Activated effector memory CD4-positive, alpha-beta T cell treated with anti-CD3 and anti-CD28 coated beads, Interleukin-2, amount 50 U/mL, for 16 hours (primary cell): ENCODE data around the gene SCG2.

Experiments
- DNase-seq: peaks from one replicate; pipeline ENCODE4 v3.0.0-alpha.2; 2020

Gene SCG2, protein sequence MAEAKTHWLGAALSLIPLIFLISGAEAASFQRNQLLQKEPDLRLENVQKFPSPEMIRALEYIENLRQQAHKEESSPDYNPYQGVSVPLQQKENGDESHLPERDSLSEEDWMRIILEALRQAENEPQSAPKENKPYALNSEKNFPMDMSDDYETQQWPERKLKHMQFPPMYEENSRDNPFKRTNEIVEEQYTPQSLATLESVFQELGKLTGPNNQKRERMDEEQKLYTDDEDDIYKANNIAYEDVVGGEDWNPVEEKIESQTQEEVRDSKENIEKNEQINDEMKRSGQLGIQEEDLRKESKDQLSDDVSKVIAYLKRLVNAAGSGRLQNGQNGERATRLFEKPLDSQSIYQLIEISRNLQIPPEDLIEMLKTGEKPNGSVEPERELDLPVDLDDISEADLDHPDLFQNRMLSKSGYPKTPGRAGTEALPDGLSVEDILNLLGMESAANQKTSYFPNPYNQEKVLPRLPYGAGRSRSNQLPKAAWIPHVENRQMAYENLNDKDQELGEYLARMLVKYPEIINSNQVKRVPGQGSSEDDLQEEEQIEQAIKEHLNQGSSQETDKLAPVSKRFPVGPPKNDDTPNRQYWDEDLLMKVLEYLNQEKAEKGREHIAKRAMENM

DNA sequence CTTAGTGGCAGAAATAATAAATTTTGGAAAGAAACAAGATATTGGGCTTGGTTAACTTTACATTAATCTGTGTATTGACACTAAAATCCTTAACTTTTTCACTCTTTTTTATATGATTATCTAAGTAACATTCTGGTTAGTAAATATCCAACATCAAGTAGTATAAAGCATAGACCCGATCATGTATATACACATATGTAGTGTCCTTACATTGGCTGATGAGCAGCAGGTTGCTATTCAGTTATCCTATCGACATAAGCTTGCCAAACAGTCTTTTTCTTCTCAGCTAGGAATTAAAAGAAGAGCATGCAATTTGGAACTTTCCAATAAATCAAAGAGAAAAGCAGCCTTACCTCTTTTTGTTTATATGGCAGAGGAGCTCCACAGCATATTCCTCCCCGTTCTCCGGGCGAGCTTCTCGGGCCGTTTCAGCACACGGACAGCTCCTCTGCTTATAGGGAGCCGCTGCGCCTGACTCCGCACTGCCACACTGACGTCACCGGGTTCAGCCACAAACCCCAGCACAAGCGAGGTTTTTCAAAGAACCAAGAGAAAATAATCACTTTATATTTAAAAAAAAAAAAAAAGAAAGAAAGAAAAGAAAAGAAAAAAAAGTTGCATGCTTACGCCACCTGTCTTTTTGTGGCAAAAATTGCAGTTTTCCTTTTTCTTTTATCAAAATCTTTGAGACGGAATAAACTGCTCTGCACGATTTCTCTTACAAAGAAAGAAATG, at the start of gene SCG2:
Gene SCG2, minus strand, starts transcription at position 430 of the 735 bp plus-strand sequence. CDS start 3,079 bp downstream, outside the sequence.
- no peak for DNase-seq

DNA sequence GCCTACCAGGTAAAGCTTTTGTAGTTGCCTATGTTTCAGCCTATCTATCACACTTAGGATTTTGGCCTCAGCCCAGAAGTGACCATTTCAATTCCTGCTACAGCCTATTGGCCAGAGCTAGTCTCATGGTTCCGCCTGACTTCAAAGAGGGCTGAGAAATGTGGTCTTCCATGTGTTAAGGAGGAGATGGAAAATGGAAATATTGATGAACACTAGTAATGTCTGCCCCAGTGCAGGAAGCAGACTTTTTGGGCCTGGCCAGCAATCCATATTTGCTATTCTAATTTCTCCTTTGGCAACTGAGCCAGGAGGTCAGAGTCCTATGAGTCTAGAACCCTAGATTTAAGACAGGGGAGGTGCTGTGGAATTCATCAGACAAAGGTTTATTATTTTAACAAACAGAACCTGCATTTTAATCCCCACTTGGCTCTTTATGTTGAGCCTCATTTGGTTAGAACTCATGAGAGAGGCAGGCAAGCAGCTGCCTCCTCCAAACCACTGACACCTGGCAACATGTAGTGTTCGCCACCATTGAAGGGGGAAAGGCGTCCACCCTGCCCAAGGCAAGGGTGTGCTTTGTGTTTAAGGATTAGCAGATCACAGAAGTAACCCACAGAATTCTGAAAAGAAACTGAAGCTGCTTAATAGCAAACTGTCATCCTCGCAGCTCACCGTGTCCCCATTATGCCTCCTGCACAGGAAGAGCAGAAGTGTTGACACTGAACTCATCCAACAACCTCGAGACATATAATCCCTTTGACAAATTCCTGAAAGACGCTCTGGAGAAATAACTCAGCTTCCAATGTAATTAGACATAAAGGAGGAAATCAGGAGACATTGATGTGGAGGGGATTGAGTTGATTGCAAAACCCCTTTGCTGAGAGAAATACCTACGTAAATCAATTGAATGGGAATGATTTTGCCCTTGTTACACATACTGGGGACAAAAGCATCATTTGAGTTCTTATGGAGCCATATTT, 47.7 kb upstream of the SCG2 start:
- DNase-seq = no peak

- no peak for DNase-seq
Observed at GRCh38 chr2:223648755-223649154, 46.6 kb upstream of the SCG2 start.

- no peak for DNase-seq
Observed at GRCh38 chr2:223647258-223647952, 45.2 kb upstream of the SCG2 start.

GRCh38 chr2:223644136-223644535, 42.0 kb upstream of the SCG2 start:
- no peak for DNase-seq

GRCh38 chr2:223643309-223643708, 41.1 kb upstream of the SCG2 start:
- no peak for DNase-seq

GRCh38 chr2:223642506-223642905, 40.3 kb upstream of the SCG2 start:
- DNase-seq = no peak

DNA sequence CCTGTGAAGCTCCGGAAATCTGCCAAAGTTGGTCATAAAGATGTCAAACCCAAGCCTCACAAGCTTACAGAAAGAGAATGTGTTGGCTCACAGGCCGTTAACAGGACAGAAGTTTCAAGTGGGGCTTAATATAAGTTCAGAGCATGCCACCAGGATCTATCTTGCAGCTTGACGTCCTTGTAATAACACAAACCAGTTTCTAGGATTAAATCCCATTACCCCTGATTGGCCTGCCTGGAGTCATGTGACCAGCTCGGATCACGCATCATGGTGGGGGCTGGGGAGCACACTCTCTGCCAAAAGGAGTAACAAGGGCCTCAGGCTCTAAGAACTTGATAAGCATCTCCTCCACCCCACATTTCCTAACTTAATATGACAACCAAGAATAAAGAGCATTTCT, 38.9 kb upstream of the SCG2 start:
- DNase-seq = no peak

GRCh38 chr2:223635080-223635479, 32.9 kb upstream of the SCG2 start:
- DNase-seq = no peak

DNA sequence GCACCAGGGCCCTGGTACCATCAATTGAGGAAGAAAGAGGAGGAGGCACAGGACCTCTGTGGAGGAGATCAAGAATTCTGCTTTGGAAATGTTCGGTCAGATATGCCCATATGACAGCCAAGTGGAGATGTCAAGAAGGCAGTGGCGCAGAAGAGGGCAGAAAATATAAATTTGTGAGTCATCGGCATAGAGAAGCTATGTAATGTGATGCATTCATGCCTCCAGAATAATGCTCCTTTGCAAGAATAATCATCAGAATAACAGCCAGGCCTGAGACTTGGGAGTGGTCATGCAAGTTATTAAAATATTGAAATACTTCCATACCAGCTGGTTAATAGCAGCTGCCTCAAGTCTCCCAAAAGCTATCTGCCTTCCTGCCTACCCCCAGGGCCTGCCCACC, 32.1 kb upstream of the SCG2 start:
- DNase-seq = no peak

GRCh38 chr2:223633656-223634055, 31.5 kb upstream of the SCG2 start:
- DNase-seq = no peak

DNA sequence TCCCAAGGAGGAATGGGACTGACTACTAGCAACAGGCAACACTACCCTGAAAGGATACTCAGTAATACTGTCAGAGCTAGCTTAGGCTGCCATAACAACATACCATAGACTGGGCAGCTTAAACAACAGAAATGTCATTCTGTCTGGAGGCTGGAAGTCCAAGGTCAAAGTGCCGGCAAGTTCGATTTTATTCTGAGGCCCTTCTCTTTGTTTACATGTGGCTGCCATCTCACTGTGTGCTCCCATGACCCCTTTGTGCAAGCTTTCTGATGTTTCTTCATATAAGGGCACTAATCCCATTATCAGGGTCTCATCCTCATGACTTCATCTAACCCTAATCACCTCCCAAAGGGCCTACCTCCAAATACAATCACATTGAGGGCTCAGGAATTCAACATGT, 30.7 kb upstream of the SCG2 start:
- no peak for DNase-seq

DNA sequence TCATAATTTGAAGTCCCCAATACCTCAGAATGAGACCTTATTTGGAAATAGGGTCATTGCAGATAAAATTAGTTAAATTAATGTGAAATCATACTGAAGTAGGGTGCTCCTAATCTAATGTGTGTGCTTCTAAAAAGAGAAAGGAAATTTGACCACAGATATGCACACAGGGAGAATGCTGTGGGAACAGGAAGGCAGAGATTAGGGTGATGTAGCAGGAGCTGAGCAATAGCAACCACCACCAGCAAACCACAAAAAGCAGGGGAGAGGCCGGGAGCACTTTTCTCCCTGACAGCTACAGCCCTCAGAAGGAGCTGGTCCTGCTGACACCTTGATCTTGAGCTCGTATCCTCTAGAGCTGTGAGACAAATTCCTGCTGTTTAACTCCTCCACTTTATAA, 24.6 kb upstream of the SCG2 start:
- DNase-seq = no peak

DNA sequence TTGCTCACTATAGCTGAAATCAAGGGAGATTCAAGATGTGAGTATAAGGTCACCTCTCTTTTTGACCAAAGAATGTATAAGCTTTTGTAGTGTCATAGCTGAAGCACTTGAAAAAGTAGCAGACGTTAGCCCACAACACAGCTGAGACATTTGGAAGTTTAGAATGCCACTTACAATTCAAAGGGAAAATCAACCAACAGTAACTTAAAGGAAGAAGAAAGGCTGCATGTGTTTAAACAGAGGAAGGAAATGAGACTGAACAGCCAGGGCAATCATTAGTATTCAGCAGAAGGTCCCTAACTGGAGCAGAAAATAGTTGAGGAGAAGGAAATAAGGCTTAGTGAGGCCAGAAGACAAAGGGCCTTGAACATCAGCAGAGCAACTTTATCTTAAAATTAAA, 23.5 kb upstream of the SCG2 start:
- DNase-seq = no peak

DNA sequence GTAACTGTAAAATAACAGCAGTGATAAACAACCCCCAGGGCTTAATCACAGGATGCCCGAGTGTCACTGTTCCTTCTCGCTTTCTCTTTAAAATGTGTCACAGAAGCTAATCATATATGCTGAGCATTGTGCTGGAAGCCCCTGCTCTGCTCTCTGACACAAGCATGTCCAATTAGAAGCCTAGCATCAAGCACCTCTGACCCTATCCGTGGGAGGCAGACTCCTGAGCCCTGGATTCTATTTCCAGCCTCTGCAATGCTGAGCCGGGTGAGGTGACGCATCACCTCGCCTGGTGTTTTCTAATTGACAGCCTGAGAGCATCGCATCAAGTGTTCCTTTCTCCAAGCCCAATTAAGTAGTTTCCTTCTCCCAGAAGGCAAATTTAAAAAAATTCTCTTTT, 19.7 kb upstream of the SCG2 start:
- DNase-seq = no peak

GRCh38 chr2:223619486-223620129, 17.4 kb upstream of the SCG2 start:
- DNase-seq = no peak

GRCh38 chr2:223618172-223619035, 16.2 kb upstream of the SCG2 start:
- DNase-seq = no peak

DNA sequence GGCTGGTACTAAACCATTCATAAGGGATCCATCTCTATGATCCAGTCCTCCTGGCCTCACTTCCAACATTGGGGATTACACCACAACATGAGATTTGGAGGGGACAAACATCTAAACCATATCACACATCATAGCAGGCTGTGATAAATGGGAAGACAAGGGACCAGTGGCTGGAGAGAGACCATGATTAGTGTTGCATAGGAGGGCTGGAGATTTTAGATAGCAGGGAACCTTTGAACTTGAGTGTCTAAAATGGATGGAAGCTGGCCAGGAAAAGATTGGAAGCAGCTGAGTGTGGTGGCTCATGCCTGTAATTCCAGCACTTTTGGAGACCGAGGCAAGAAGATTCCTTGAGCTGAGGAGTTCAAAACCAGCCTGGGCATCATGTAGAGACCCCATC, 12.4 kb upstream of the SCG2 start:
- no peak for DNase-seq

- DNase-seq = no peak
Observed at GRCh38 chr2:223613017-223613950, 11.1 kb upstream of the SCG2 start.
